Esophagus squamous epithelium (tissue), 5 donors: ENCODE data around the gene EDEM2. TPM values are rescaled to one million over a fixed set of nuclear protein-coding genes. Genes with fewer than 3 reads are reported as not detected.
"Not testable (repeated sequence)": the region's sequence is repeated elsewhere in the genome, so short reads cannot be mapped to it uniquely, and the experiment has no call there.

Source experiments
- DNase-seq: peaks from one replicate; lab custom pipeline; 2025; lab: John Stamatoyannopoulos, UW
- H3K27ac ChIP-seq, 4 donors: fragments of 200-600 bp; sonication (generic); one replicate each; pipeline ENCODE4 v1.5.1; 2016 to 2019; ENCODE audit warnings: mild to moderate bottlenecking in 1 of 4
- H3K27me3 ChIP-seq, 4 donors: fragments of 200-600 bp; sonication (generic); 1 replicate in 3 of 4; 2 replicates in 1 of 4; pipeline versions ENCODE4 v1.5.1 to v1.6.0; 2017 to 2021; ENCODE audit warnings: antibody characterized with exemption in 1 of 4
- H3K36me3 ChIP-seq, 3 donors: fragments of 200-600 bp; sonication (generic); one replicate each; pipeline ENCODE4 v1.5.1; 2016 to 2019
- H3K4me1 ChIP-seq, 3 donors: fragments of 200-600 bp; sonication (generic); one replicate each; pipeline ENCODE4 v1.5.1; 2017 to 2019
- H3K4me3 ChIP-seq, 4 donors: fragments of 200-600 bp; sonication (generic); 1 replicate in 3 of 4; 2 replicates in 1 of 4; pipeline ENCODE4 v1.5.1; 2016 to 2019; ENCODE audit warnings: mild to moderate bottlenecking in 2 of 4, moderate library complexity in 1 of 4
- H3K9me3 ChIP-seq, 3 donors: fragments of 200-600 bp; sonication (generic); one replicate each; pipeline ENCODE4 v1.5.1; 2016 to 2019
- CTCF ChIP-seq, 6 experiments: fragments of 450-650 bp in 4 of 6; fragments of 200-600 bp in 2 of 6; sonication (generic) in 2 of 6; IDR thresholded peaks; one replicate each; pipeline ENCODE4 v1.5.1; 2016 to 2019; ENCODE audit warnings: antibody characterized with exemption in 6 of 6, mild to moderate bottlenecking in 4 of 6, moderate library complexity in 4 of 6
- POLR2A ChIP-seq, 4 donors: fragments of 450-650 bp; IDR thresholded peaks; one replicate each; pipeline ENCODE4 v1.6.1; 2017; ENCODE audit warnings: antibody characterized with exemption in 4 of 4, mild to moderate bottlenecking in 4 of 4, moderate library complexity in 3 of 4
- WGBS, 2 donors: methylation state at CpG; one replicate each; pipeline ENCODE4 v1.1.5; 2018; 5-methylcytosine and 5-hydroxymethylcytosine counted together
- intact Hi-C: fragments of 100-400 bp; cut with DNase I; formaldehyde crosslinking; loops from one replicate; pipeline ENCODE4 v1.15.0; 2022
- total RNA-seq, 4 donors: library from RNA; depleted of rRNA; stranded (reverse); fragments of >200 nt; gene quantifications; one replicate each; pipeline ENCODE4 v1.1.0, GENCODE V29; 2016
- donor health status: DM: yes; HTN: yes; CAD: no.

EDEM2 gene
- total RNA-seq, 4 donors from 2014 or later: 12.5 to 17.5 (median 14.6) TPM

GRCh38 chr20:35172434-35172806 lies 25.3 kb upstream of the EDEM2 start:
- WGBS, 2 donors: 67 to 68% methylated on average over 3 of the region's 3 CpGs
- DNase-seq: no peak
- Histone ChIP-seq H3K36me3 (peaks cover 0 to 12% (median 0%) of the 10 kb centered on the region in 3 donors), H3K4me3 (peak overlapping the region; percentile 17 to 64 (median 42)), H3K4me1 (peaks cover 0 to 38% (median 15%) of the 10 kb centered on the region in 3 donors), H3K27ac (peak overlapping the region; percentile 61 to 81 (median 72)), H3K9me3 (no peaks in the 10 kb centered on the region), H3K27me3 (no peaks in the 10 kb centered on the region)
- TF ChIP-seq CTCF (IDR thresholded peaks at IDR 0.05) (no peak), POLR2A (IDR thresholded peaks at IDR 0.05) (no peak)
- intact Hi-C loops: no loop called here

- TF ChIP-seq POLR2A (IDR thresholded peaks at IDR 0.05): no peak
- TF ChIP-seq CTCF (IDR thresholded peaks at IDR 0.05): peak in 1 of 6 experiments; percentile 7
- Histone ChIP-seq H3K27ac (peak within 1 kb of the TSS; percentile 61 to 81 (median 72)), H3K36me3 (peaks cover 0 to 12% (median 0%) of the 10 kb centered on the region in 3 donors), H3K4me1 (peaks cover 0 to 38% (median 15%) of the 10 kb centered on the region in 3 donors), H3K27me3 (no peaks in the 10 kb centered on the region), H3K4me3 (peak within 1 kb of the TSS; percentile 17 to 64 (median 42)), H3K9me3 (no peaks in the 10 kb centered on the region)
- WGBS, 2 donors: 8 to 11% methylated on average over 14 of the region's 16 CpGs
- intact Hi-C loops: no loop called here
- no peak for DNase-seq
These were observed 24.8 kb upstream of the EDEM2 start, which contains the start of gene PROCR for GRCh38 chr20:35171753-35172433. PROCR (plus strand) TSS chr20:35172072; CDS start chr20:35172155, 83 bp downstream.

- no peaks in the 10 kb centered on the region for H3K27me3 ChIP-seq
- DNase-seq: no peak
- H3K9me3 ChIP-seq: no peaks in the 10 kb centered on the region
- intact Hi-C loops: no loop called here
- peaks cover 0 to 7% (median 0%) of the 10 kb centered on the region in 3 donors for H3K36me3 ChIP-seq
- peaks cover 0 to 38% (median 15%) of the 10 kb centered on the region in 3 donors for H3K4me1 ChIP-seq
- peak overlapping the region; percentile 61 to 81 (median 72) for H3K27ac ChIP-seq
- TF ChIP-seq CTCF (IDR thresholded peaks at IDR 0.05) (no peak), POLR2A (IDR thresholded peaks at IDR 0.05) (no peak)
- peak overlapping the region in 3 of 4 donors; percentile 39 to 64 (median 44) for H3K4me3 ChIP-seq
- 11 to 40% methylated on average over 1 of the region's 1 CpG for WGBS, 2 donors
These were observed 24.3 kb upstream of the EDEM2 start for GRCh38 chr20:35171438-35171752.

GRCh38 chr20:35168701-35169409 lies 21.7 kb upstream of the EDEM2 start:
- H3K27me3 ChIP-seq, H3K27ac ChIP-seq, DNase-seq, H3K4me3 ChIP-seq, H3K9me3 ChIP-seq, intact Hi-C loops, H3K36me3 ChIP-seq: not testable (repeated sequence)
- H3K4me1 ChIP-seq: peaks cover 0 to 28% (median 12%) of the 10 kb centered on the region in 3 donors
- 79 to 84% methylated on average over 4 of the region's 4 CpGs for WGBS, 2 donors

GRCh38 chr20:35167787-35168186 lies 20.7 kb upstream of the EDEM2 start:
- Histone ChIP-seq H3K4me3 (no peak overlapping the region), H3K27ac (no peak overlapping the region), H3K9me3 (no peaks in the 10 kb centered on the region), H3K36me3 (no peaks in the 10 kb centered on the region), H3K4me1 (peaks cover 0 to 20% (median 7%) of the 10 kb centered on the region in 3 donors), H3K27me3 (no peaks in the 10 kb centered on the region)
- intact Hi-C loops: no loop called here
- no peak for TF ChIP-seq POLR2A (IDR thresholded peaks at IDR 0.05)
- TF ChIP-seq CTCF (IDR thresholded peaks at IDR 0.05): no peak
- WGBS, 2 donors: 83 to 89% methylated on average over 1 of the region's 1 CpG
- no peak for DNase-seq
